Measurements from ENCODE around the gene YOD1.

- TF ChIP-seq GATA2 (IDR thresholded peaks at IDR 0.05; ENCODE audit: low read depth, low read length) (no peak), GATA3 (IDR thresholded peaks at IDR 0.05; ENCODE audit: low read depth, low read length) (no peak)
Observed at GRCh38 chr1:207019661-207020060, 31.3 kb downstream of the YOD1 start.

Data from SH-SY5Y (cell line).